GM12878 (cell line): ENCODE data around the gene MAFG. TPM values are rescaled to one million over a fixed set of nuclear protein-coding genes. Genes with fewer than 3 reads are reported as not detected.
A peak's percentile ranks its signal among the peaks of the same experiment; 100 is the strongest.

Experiments
- BCLAF1 ChIP-seq: fragments of 450-650 bp; IDR thresholded peaks from 2 replicates; pipeline ENCODE4 v1.6.1; 2017; ENCODE audit warnings: antibody characterized with exemption, mild to moderate bottlenecking, moderate library complexity
- CUX1 ChIP-seq: IDR thresholded peaks from 2 replicates; pipeline ENCODE4 v1.6.1; 2012; ENCODE audit warnings: improper control_type of control experiment, low read depth, low read length; ENCODE audit not compliant: insufficient replicate concordance
- ESRRA ChIP-seq: IDR thresholded peaks from 2 replicates; pipeline ENCODE4 v1.6.1; 2012; ENCODE audit warnings: mild to moderate bottlenecking, low read length, improper control_type of control experiment
- EZH2 ChIP-seq: IDR thresholded peaks from 2 replicates; pipeline ENCODE4 v1.6.1; 2012; ENCODE audit warnings: low read depth, mild to moderate bottlenecking, control low read depth, inconsistent platforms, low read length, borderline replicate concordance; ENCODE audit not compliant: control insufficient read depth
- HSF1 ChIP-seq: fragments of 150-350 bp; IDR thresholded peaks from 2 replicates; pipeline ENCODE4 v1.6.1; 2014; ENCODE audit warnings: mild to moderate bottlenecking, low read depth, low read length
- MEF2B ChIP-seq: fragments of 450-650 bp; IDR thresholded peaks from 2 replicates; pipeline ENCODE4 v1.6.1; 2018; ENCODE audit warnings: mild to moderate bottlenecking, moderate library complexity; ENCODE audit not compliant: partially characterized antibody, poor library complexity, severe bottlenecking
- NFIC ChIP-seq: IDR thresholded peaks from 2 replicates; pipeline ENCODE4 v1.6.1; 2012; ENCODE audit warnings: low read depth, mild to moderate bottlenecking, inconsistent platforms, low read length, moderate library complexity
- REST ChIP-seq: IDR thresholded peaks from 2 replicates; pipeline ENCODE4 v1.6.1; 2012; ENCODE audit warnings: mild to moderate bottlenecking, low read depth, low read length
- SP1 ChIP-seq: IDR thresholded peaks from one replicate; pipeline ENCODE4 v1.6.1; 2011; ENCODE audit warnings: low read depth, low read length
- ZBED1 ChIP-seq: IDR thresholded peaks from 2 replicates; pipeline ENCODE4 v1.6.1; 2016; ENCODE audit warnings: borderline replicate concordance
- ZNF24 ChIP-seq: fragments of 450-650 bp; IDR thresholded peaks from 2 replicates; pipeline ENCODE4 v1.6.1; 2017; ENCODE audit warnings: antibody characterized with exemption, mild to moderate bottlenecking
- polyA plus RNA-seq, 11 experiments: library from polyadenylated mRNA; depleted of rRNA in 4 of 11; unstranded in 6 of 11; stranded (reverse) in 5 of 11; fragments of >200 nt; fragmentation: Nextera tagmentation in 4 of 11; fragmentation: Illumina TruSeq in 1 of 11; extraction: Ambion mirVana in 4 of 11; extraction: Trizol in 1 of 11; gene quantifications; 1 replicate in 1 of 11; 2 replicates in 10 of 11; pipeline versions ENCODE4 v1.2.1 to v1.2.3, GENCODE V29; 2011 to 2016; ENCODE audit warnings: inconsistent platforms in 2 of 11, missing spikeins in 2 of 11, low read depth in 1 of 11
- total RNA-seq, 4 experiments: library from RNA; depleted of rRNA in 3 of 4; stranded (reverse); fragments of >200 nt in 3 of 4; fragmentation: Illumina TruSeq in 1 of 4; extraction: Trizol in 1 of 4; gene quantifications; 2 replicates each; pipeline versions ENCODE4 v1.2.1 to v1.2.3, GENCODE V29; 2013 to 2021

MAFG gene
- total and polyA plus RNA-seq, 10 of the 15 experiments (the other 5 are each of a cell fraction or from before 2014, with no cell fraction given): 0.48 to 20.1 (median 7.6) TPM

- no peak for TF ChIP-seq EZH2
- TF ChIP-seq BCLAF1: no peak
- TF ChIP-seq ESRRA: no peak
- TF ChIP-seq MEF2B: peak; percentile 66
- TF ChIP-seq ZNF24: no peak
- TF ChIP-seq HSF1: no peak
- no peak for TF ChIP-seq REST
- TF ChIP-seq NFIC: no peak
- TF ChIP-seq SP1: no peak
- no peak for TF ChIP-seq CUX1
- no peak for TF ChIP-seq ZBED1
Measured at GRCh38 chr17:81967533-81968395, 40.2 kb upstream of the MAFG start (continued).
